ENCODE results near the gene C2CD2.

C2CD2 gene

DNA sequence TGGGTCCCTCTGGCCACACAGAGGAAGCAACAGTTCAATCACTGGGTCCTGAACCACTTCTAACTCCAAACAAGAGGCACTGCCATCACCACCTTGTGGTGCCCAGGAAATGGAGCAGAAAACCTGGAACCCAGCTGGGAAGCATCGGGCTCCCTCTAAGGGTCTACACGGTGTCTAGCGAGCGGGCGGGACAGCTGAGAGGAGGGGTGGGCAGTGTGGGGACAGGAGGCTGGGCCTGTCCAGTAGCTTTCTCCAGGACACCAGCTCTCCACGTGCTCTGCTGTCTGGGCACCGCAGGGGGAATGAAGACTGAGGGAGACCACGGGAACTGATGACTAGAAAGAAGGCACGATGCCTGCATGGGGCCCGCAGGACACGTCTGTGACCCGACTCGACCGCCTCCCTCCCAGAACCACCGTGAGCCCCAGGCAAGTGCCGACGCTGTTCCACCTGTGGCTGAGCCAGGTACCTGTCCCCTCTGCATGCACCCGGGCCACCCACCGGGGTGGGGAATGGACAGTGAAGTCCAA, 69.3 kb downstream of the C2CD2 start:
- H3K27ac ChIP-seq (ENCODE audit: low read depth, low read length, poor library complexity, severe bottlenecking) = peak overlapping the region; percentile 61
- no peak overlapping the region for H3K4me3 ChIP-seq (ENCODE audit: low read depth, low read length, poor library complexity, severe bottlenecking)
- no peaks in the 10 kb centered on the region for H4K20me1 ChIP-seq (ENCODE audit: insufficient read depth, low read length)
- no peaks in the 10 kb centered on the region for H3K36me3 ChIP-seq (ENCODE audit: insufficient read depth, low read length)
- 0 out of 2 replicates have a peak, but pooled peaks cover 9% of the 10 kb centered on the region for H3F3A ChIP-seq (ENCODE audit: insufficient read depth, low read length)
- H2AFZ ChIP-seq (ENCODE audit: low read length) = no peak overlapping the region
- no peaks in the 10 kb centered on the region for H3K9me3 ChIP-seq (ENCODE audit: low read length)
- H3K4me2 ChIP-seq (ENCODE audit: low read length) = no peak overlapping the region
- H3K27me3 ChIP-seq (ENCODE audit: insufficient read depth, low read length) = no peaks in the 10 kb centered on the region
- peaks cover 31% of the 10 kb centered on the region for H3K4me1 ChIP-seq (ENCODE audit: insufficient read depth, low read length, severe bottlenecking)
- no peak overlapping the region for H3K9ac ChIP-seq (ENCODE audit: low read length)
- TF ChIP-seq, protein P1, sequence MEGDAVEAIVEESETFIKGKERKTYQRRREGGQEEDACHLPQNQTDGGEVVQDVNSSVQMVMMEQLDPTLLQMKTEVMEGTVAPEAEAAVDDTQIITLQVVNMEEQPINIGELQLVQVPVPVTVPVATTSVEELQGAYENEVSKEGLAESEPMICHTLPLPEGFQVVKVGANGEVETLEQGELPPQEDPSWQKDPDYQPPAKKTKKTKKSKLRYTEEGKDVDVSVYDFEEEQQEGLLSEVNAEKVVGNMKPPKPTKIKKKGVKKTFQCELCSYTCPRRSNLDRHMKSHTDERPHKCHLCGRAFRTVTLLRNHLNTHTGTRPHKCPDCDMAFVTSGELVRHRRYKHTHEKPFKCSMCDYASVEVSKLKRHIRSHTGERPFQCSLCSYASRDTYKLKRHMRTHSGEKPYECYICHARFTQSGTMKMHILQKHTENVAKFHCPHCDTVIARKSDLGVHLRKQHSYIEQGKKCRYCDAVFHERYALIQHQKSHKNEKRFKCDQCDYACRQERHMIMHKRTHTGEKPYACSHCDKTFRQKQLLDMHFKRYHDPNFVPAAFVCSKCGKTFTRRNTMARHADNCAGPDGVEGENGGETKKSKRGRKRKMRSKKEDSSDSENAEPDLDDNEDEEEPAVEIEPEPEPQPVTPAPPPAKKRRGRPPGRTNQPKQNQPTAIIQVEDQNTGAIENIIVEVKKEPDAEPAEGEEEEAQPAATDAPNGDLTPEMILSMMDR (IDR thresholded peaks at IDR 0.05; ENCODE audit: low read length) = no peak
- TF ChIP-seq EZH2 (IDR thresholded peaks at IDR 0.05; ENCODE audit: borderline replicate concordance, low read length) = no peak
- no peaks in the 10 kb centered on the region for H3K79me2 ChIP-seq (ENCODE audit: insufficient read depth, low read length)
- H3K9me2 ChIP-seq (ENCODE audit: low read depth, low read length) = no peaks in the 10 kb centered on the region

DNA sequence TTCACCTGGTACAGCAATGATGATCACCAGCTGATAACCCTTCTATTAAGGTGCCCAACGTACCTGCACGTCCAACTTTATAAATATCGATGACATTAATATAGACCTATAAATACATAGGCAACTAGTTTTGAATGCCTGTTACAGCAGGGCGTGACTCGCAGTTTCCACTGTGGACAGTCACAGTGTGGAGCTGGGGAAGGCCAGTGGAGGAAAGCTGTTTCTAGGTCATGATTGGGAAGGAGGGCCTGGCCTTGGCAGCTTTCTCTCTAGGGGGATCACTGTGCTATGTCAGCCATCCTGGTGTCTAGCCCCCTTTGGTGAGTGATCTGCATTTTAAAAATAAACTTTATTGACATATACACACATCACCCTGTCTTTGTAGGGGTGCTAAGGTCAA, 70.2 kb downstream of the C2CD2 start:
- Histone ChIP-seq H3K9me3 (ENCODE audit: low read length) (no peaks in the 10 kb centered on the region), H3K4me3 (ENCODE audit: low read depth, low read length, poor library complexity, severe bottlenecking) (no peak overlapping the region), H3K9ac (ENCODE audit: low read length) (no peak overlapping the region), H3K4me2 (ENCODE audit: low read length) (no peak overlapping the region), H3K27ac (ENCODE audit: low read depth, low read length, poor library complexity, severe bottlenecking) (no peak overlapping the region), H3K9me2 (ENCODE audit: low read depth, low read length) (no peaks in the 10 kb centered on the region), H2AFZ (ENCODE audit: low read length) (no peak overlapping the region), H3K79me2 (ENCODE audit: insufficient read depth, low read length) (no peaks in the 10 kb centered on the region), H3F3A (ENCODE audit: insufficient read depth, low read length) (0 out of 2 replicates have a peak, but pooled peaks cover 9% of the 10 kb centered on the region), H3K36me3 (ENCODE audit: insufficient read depth, low read length) (no peaks in the 10 kb centered on the region), H3K27me3 (ENCODE audit: insufficient read depth, low read length) (no peaks in the 10 kb centered on the region), H4K20me1 (ENCODE audit: insufficient read depth, low read length) (no peaks in the 10 kb centered on the region), H3K4me1 (ENCODE audit: insufficient read depth, low read length, severe bottlenecking) (peaks cover 32% of the 10 kb centered on the region)
- TF ChIP-seq EZH2 (IDR thresholded peaks at IDR 0.05; ENCODE audit: borderline replicate concordance, low read length) = no peak
- TF ChIP-seq, protein P1 (IDR thresholded peaks at IDR 0.05; ENCODE audit: low read length) = no peak

DNA sequence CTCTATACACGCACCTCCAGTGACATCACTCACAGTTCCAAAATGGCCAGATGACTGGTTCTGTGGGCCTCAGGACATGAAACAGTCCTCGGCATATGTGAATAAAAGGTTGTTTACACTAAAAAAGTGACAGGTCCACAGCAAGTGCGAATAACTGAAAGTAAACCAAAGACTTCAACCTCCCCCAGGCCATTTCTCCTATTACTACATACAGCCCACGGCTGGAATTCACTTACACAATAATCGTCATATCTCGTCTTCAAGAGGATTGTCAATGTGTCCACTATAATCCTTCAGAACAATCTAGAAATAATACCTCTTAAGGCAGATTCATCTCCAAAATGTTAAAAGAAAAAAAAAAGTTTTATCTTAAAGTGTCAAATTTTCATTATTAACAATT, 72.8 kb downstream of the C2CD2 start:
- Histone ChIP-seq H3K27ac (ENCODE audit: low read depth, low read length, poor library complexity, severe bottlenecking) (no peak overlapping the region), H3K79me2 (ENCODE audit: insufficient read depth, low read length) (no peaks in the 10 kb centered on the region), H3F3A (ENCODE audit: insufficient read depth, low read length) (0 out of 2 replicates have a peak, but pooled peaks cover 9% of the 10 kb centered on the region), H3K4me2 (ENCODE audit: low read length) (no peak overlapping the region), H3K36me3 (ENCODE audit: insufficient read depth, low read length) (no peaks in the 10 kb centered on the region), H3K9ac (ENCODE audit: low read length) (no peak overlapping the region), H3K4me3 (ENCODE audit: low read depth, low read length, poor library complexity, severe bottlenecking) (no peak overlapping the region), H3K9me3 (ENCODE audit: low read length) (no peaks in the 10 kb centered on the region), H2AFZ (ENCODE audit: low read length) (no peak overlapping the region), H3K9me2 (ENCODE audit: low read depth, low read length) (no peaks in the 10 kb centered on the region), H3K4me1 (ENCODE audit: insufficient read depth, low read length, severe bottlenecking) (peaks cover 51% of the 10 kb centered on the region), H4K20me1 (ENCODE audit: insufficient read depth, low read length) (no peaks in the 10 kb centered on the region), H3K27me3 (ENCODE audit: insufficient read depth, low read length) (no peaks in the 10 kb centered on the region)
- TF ChIP-seq EZH2 (IDR thresholded peaks at IDR 0.05; ENCODE audit: borderline replicate concordance, low read length) = no peak
- TF ChIP-seq, protein P1 (IDR thresholded peaks at IDR 0.05; ENCODE audit: low read length) = no peak
